SJSA1 (cell line): ENCODE results near the gene ETV7. TPM values are rescaled to one million over a fixed set of nuclear protein-coding genes. Genes with fewer than 3 reads are reported as not detected.

ENCODE experiments used
- DNase-seq, 2 experiments: peaks; one replicate each; pipeline ENCODE4 v3.0.0-alpha.2; 2015 to 2020; ENCODE audit warnings: low spot score in 2 of 2, low read depth in 1 of 2
- H3K27ac ChIP-seq: fragments of 250-450 bp; sonication (Bioruptor Pico); 2 replicates; pipeline ENCODE4 v1.5.1; 2020; ENCODE audit warnings: mild to moderate bottlenecking, moderate library complexity
- H3K27me3 ChIP-seq: fragments of 250-450 bp; sonication (Bioruptor Pico); replicated peaks from 2 replicates; pipeline ENCODE4 v1.5.1; 2020; ENCODE audit warnings: mild to moderate bottlenecking, moderate library complexity
- H3K36me3 ChIP-seq: fragments of 250-450 bp; sonication (Bioruptor Pico); 2 replicates; pipeline ENCODE4 v1.5.1; 2020; ENCODE audit warnings: mild to moderate bottlenecking
- H3K4me1 ChIP-seq: fragments of 250-450 bp; sonication (Bioruptor Pico); replicated peaks from 2 replicates; pipeline ENCODE4 v1.6.1; 2021; ENCODE audit warnings: mild to moderate bottlenecking
- H3K4me3 ChIP-seq: fragments of 250-450 bp; sonication (Bioruptor Pico); 2 replicates; pipeline ENCODE4 v1.5.1; 2020; ENCODE audit warnings: mild to moderate bottlenecking
- H3K9me3 ChIP-seq: fragments of 250-450 bp; sonication (Bioruptor Pico); replicated peaks from 2 replicates; pipeline ENCODE4 v1.5.1; 2020; ENCODE audit warnings: mild to moderate bottlenecking
- total RNA-seq: library from RNA; depleted of rRNA; stranded (reverse); fragments of >200 nt; shearing (Covaris generic); gene quantifications from 2 replicates; pipeline ENCODE4 v1.2.3, GENCODE V29; 2014

Gene ETV7
- total RNA-seq, 1 experiment from 2014 or later = 2.0 TPM

DNA sequence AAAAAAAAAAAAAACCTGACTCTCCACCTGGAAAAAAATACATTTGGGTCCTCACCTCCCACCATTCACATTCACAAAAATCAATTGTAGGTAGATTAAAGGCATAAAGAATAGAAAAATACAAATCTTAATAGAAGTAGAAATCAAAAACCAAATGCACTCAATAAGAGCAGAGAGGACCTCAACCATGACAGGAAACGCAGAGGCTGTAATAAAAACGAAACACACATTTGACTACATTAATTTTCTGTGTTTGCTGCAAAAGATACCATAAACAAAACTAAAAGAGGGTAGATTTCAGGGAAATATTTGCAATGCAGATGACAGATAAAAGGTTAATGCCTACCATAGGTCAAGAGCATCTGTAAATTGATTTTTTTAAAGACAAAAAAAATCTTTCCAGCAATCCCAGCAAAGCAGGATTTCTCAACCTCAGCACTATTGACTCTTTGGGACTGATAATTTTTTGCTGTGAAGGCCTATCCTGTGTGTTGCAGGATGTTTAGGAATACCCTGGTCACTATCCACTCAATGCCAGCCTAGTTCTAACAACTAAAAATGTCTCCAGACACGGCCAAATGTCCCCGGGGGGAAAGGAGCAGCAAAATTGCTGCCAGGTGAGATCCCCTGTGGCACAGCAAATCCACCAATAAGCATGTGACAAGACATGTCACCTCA, 9.1 kb downstream of the ETV7 start:
- Histone ChIP-seq H3K36me3 (no peaks in the 10 kb centered on the region), H3K27ac (no peak overlapping the region), H3K4me1 (0 out of 2 replicates have a peak, but pooled peaks cover 3% of the 10 kb centered on the region), H3K9me3 (no peaks in the 10 kb centered on the region), H3K4me3 (no peak overlapping the region), H3K27me3 (no peaks in the 10 kb centered on the region)
- no peak for DNase-seq

DNA sequence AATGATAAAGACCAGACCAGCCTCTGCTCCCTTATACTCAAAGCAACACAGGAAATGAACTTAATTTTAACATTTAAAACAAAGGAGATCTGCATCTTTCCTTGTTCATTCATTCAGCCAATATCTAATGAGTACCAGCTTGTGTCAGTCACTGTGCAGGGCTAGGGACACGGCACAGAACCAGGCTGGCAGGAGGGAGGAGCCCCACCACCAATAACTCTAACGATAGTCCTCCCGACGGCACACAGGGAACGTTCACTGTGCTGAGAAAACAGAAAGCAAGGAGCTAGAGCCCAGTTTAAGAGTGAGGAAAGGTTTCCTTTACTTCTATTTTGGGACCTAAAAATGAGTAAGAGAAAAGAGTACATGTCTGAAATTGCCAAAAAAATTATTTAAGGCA, 9.9 kb downstream of the ETV7 start:
- 0 out of 2 replicates have a peak, but pooled peaks cover 3% of the 10 kb centered on the region for H3K4me1 ChIP-seq
- no peaks in the 10 kb centered on the region for H3K9me3 ChIP-seq
- H3K27ac ChIP-seq = no peak overlapping the region
- no peak overlapping the region for H3K4me3 ChIP-seq
- DNase-seq = no peak
- H3K36me3 ChIP-seq = no peaks in the 10 kb centered on the region
- H3K27me3 ChIP-seq = no peaks in the 10 kb centered on the region

DNA sequence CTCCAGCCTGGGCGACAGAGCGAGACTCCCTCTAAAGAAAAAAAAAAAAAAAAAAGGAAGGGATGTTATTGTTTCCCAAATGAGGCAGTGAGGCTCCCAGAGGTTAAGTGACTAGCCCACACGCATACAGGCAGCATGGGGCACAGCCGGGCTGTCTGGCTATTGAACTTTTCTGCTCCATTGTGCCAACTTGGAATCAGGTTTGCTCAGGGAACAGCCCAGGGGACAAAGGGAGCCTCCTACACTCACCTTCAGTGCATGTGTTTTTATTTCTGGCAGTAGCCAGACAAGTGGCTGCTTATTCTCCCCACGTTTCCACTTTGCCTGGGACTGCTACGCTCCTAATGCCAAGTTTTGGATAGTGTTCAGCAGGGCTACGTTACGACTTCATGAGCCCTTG, 10.7 kb downstream of the ETV7 start:
- DNase-seq = no peak
- Histone ChIP-seq H3K4me1 (0 out of 2 replicates have a peak, but pooled peaks cover 2% of the 10 kb centered on the region), H3K36me3 (no peaks in the 10 kb centered on the region), H3K27me3 (no peaks in the 10 kb centered on the region), H3K9me3 (no peaks in the 10 kb centered on the region), H3K27ac (no peak overlapping the region), H3K4me3 (no peak overlapping the region)

DNA sequence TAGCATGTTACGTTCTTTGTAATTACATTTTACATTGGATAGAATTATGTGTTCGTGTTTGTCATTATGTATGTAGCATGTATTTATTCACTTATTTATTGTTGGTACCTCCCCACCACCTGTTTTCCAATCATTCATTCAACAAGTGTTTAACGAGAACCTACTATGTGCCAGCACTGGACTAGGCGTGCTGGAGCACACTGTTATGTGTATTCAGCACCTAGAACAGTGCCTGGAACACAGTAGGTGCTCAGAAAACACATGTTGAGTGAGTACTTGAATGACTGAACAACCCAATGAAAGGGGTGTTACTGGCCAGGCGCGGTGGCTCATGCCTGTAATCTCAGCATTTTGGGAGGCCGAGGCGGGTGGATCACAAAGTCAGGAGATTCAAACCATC, 11.3 kb downstream of the ETV7 start:
- Histone ChIP-seq H3K4me1 (no peaks in the 10 kb centered on the region), H3K36me3 (no peaks in the 10 kb centered on the region), H3K27me3 (no peaks in the 10 kb centered on the region), H3K9me3 (no peaks in the 10 kb centered on the region), H3K4me3 (no peak overlapping the region), H3K27ac (no peak overlapping the region)
- DNase-seq = no peak

DNA sequence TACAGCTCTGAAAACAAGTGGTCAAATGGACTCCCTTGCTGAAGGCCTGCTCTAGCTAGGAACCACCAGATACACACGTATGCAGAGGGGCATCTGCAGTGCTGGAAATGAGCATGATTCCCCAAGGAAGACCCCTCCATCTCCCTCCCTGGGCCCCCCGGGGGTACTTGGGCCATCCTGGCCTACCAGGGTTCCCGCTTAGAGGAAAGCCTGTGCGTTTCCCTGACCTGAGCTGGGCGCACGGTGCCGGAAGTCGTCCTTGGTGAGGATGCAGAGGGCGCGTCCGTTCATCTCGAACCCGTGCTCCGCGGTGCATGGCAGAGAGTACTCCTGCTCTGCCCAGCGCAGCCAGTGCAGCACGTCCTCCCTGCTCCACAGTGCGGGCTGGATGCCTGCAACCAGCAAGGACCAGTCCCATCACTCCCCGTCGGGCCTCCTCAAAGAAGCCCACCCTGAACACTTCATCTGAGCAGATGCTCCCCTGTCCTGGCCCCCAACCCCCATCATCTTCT, 11.8 kb downstream of the ETV7 start:
- no peaks in the 10 kb centered on the region for H3K4me1 ChIP-seq
- no peak overlapping the region for H3K27ac ChIP-seq
- H3K27me3 ChIP-seq = no peaks in the 10 kb centered on the region
- no peaks in the 10 kb centered on the region for H3K9me3 ChIP-seq
- no peak for DNase-seq
- no peaks in the 10 kb centered on the region for H3K36me3 ChIP-seq
- H3K4me3 ChIP-seq = no peak overlapping the region

DNA sequence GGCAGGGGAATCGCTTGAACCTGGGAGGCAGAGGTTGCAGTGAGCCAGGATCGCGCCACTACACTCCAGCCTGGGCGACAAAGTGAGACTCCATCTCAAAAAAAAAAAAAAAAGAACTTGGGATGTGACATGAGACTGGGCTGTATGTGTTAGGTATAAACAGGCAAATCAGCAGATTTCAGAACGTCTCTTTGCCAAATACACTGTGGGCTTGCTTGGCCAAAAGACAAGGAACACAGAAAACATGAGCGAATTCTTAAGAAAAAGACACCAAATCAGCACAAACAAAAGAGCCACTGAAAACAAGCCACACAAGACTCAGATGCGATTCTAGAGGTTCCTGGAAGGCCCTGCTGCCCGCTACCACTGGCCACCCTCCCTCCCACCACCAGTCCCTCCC, 12.5 kb downstream of the ETV7 start:
- Histone ChIP-seq H3K4me3 (no peak overlapping the region), H3K9me3 (no peaks in the 10 kb centered on the region), H3K27ac (no peak overlapping the region), H3K27me3 (no peaks in the 10 kb centered on the region), H3K4me1 (peaks cover 1% of the 10 kb centered on the region), H3K36me3 (no peaks in the 10 kb centered on the region)
- no peak for DNase-seq

DNA sequence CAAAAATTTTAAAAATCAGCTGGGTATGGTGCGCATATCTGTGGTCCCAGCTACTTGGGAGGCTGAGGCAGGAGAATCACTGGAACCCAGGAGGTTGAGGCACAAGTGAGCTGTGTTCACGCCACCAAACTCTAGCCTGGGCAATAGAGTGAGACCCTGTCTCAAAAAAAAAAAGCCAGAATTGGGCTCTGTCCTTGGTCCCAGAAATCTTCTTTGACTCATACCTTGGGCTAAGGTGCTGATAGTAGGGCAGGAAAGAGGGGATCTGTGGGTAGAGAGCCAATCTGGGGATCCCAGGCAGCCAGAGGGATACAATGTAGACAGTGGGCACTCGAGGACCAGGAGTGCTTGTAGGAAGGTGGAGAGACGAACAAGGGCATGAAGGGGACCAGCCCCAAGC, 13.3 kb downstream of the ETV7 start:
- no peaks in the 10 kb centered on the region for H3K9me3 ChIP-seq
- DNase-seq = no peak
- H3K4me3 ChIP-seq = no peak overlapping the region

DNA sequence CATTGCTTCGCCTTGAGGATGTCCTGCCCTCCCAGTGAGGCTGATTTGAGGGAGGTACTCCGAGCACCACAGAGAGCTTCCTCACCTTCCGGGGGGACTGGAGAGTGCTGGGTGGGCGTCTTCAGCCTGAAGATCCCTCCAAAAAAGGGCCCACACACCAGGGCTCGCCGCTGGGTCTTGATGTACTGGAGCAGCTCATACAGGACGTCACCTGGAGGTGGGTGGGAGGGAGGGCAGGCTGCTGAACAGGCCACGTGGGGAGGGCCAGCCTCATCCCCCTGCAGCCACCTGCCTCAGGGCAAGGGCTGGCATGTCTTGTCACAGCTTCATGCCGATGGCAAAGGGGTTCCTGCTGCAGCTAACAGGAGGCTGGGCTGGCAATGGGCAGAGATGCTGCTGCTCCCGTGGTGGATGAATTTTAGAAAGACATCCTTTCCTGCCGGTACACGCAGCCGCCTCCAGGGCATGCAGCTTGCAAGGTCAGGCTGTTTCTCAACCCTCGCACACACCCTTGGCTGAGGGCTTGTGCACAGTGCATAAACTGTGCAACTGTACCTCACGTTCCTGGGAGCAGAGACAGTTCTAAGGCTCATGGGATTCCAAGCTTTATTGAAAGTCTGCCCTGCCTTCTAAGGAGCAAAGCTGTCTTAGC, 14.0 kb downstream of the ETV7 start:
- Histone ChIP-seq H3K9me3 (no peaks in the 10 kb centered on the region), H3K27ac (no peak overlapping the region), H3K4me1 (peaks cover 11% of the 10 kb centered on the region), H3K4me3 (no peak overlapping the region), H3K27me3 (no peaks in the 10 kb centered on the region), H3K36me3 (no peaks in the 10 kb centered on the region)
- no peak for DNase-seq

More for the DNA sequence above, 13.3 kb downstream of the ETV7 start:
- H3K27ac ChIP-seq = no peak overlapping the region
- H3K36me3 ChIP-seq = no peaks in the 10 kb centered on the region
- H3K4me1 ChIP-seq = peaks cover 9% of the 10 kb centered on the region
- no peaks in the 10 kb centered on the region for H3K27me3 ChIP-seq

DNA sequence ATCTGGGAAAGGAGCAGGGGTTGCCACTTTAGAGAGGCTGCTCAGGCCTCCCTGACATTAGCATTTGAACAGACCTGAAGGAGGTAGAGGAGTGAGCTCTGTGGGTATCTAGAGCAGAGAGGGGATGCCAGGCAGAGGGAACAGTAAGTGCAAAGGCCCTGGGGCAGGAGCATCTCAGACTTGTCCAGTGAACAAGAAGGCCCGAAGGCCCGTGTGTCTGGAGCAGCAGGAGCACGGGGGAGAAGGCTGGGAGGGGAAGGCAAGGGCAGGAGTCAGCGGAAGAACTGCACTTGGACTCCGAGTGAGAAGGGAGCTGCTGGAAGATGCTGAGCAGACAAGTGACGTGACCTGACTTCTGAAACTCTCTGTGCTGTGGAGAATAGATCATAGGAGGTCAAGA, 15.4 kb downstream of the ETV7 start:
- Histone ChIP-seq H3K9me3 (no peaks in the 10 kb centered on the region), H3K27ac (no peak overlapping the region), H3K4me3 (no peak overlapping the region), H3K36me3 (no peaks in the 10 kb centered on the region), H3K27me3 (no peaks in the 10 kb centered on the region), H3K4me1 (peaks cover 11% of the 10 kb centered on the region)
- no peak for DNase-seq

DNA sequence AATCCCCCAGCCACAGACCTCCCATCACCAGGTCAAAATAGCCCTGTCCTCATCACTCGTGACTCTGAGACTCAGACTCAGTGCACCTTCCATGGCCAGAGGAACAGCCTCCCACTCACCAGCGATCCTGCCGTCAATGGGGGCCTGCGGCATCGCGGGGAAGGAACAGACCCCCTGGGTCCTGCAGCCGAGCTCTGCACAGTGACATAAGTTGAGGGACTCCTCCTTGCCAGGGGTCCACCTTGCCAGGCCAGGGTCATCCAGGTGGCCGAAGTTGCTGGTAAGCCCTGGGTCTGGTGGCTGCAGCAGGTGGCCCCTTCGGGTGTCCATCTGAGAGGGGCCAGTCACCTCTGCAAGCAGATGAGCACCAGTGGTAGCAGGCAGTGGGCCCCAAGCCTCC, 16.3 kb downstream of the ETV7 start:
- H3K36me3 ChIP-seq = no peaks in the 10 kb centered on the region
- H3K27ac ChIP-seq = no peak overlapping the region
- no peak overlapping the region for H3K4me3 ChIP-seq
- no peaks in the 10 kb centered on the region for H3K27me3 ChIP-seq
- no peak for DNase-seq
- peaks cover 11% of the 10 kb centered on the region for H3K4me1 ChIP-seq
- no peaks in the 10 kb centered on the region for H3K9me3 ChIP-seq

DNA sequence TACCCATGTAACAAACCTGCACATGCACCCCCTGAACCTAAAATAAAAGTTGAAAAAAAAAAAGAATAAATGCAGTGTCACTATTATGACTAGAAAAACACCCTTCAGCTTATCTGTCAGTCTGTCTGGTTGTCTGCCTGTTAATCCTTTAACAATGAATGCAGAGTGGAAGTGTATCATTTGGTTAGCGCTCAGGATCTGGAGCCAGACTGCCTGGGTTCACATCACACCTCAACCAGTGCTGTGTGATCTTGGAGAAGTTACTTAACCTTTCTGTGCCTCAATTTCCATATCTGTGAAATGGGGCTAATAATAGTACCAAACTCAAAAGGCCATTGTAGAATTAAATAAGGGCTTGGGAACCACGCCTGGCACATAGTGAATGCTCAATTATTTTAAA, 16.8 kb downstream of the ETV7 start:
- H3K4me3 ChIP-seq = no peak overlapping the region
- H3K27me3 ChIP-seq = no peaks in the 10 kb centered on the region
- no peaks in the 10 kb centered on the region for H3K36me3 ChIP-seq
- no peaks in the 10 kb centered on the region for H3K9me3 ChIP-seq
- no peak for DNase-seq
- no peak overlapping the region for H3K27ac ChIP-seq
- H3K4me1 ChIP-seq = peaks cover 11% of the 10 kb centered on the region

DNA sequence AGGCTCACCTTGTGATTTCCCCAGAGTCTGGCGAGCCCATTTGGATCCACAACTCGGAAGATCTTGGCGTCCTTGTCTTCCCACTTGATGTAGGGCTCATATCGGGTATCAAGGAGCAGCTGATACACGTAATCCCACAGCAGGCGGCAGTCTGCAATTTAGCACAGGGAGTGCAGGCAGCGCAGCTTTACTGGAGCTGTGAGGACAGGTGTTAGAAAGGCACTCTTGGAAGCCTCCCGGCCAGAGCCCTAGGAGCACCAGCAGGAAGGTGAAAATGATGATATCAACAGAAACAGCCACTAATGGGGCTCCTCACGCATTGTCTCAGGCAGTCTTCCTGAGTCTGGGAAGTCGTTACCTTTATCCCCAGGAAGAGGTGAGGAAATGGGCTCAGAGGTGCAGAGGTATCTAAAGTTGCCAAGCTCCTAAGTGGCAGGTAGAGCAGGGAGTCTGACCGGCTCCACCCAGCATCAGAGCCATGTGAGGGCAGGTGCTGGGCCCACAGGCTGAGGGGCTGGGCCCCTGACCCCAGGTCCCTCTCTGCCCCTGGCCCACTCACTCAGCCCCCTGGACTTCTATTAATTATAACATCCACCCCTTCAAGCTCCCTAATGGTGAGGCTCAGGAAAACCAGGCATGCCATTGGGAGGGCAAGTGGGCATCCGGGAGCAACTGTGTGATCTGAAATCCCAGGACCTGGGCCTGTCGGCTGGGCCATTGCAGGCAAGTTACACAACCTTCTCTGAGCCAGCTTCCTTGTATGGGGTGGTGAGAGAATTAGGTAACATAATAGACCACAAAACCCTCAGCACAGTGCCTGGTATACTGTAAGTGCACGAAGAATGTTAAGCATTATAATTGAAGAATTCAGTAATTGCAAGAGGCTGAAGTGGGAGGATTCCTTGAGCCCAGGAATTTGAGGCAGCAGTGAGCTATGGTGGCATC, 18.3 kb downstream of the ETV7 start:
- peak in 1 of 2 experiments; percentile 40 for DNase-seq
- Histone ChIP-seq H3K36me3 (no peaks in the 10 kb centered on the region), H3K9me3 (no peaks in the 10 kb centered on the region), H3K4me1 (peaks cover 17% of the 10 kb centered on the region), H3K4me3 (no peak overlapping the region), H3K27ac (no peak overlapping the region), H3K27me3 (no peaks in the 10 kb centered on the region)

DNA sequence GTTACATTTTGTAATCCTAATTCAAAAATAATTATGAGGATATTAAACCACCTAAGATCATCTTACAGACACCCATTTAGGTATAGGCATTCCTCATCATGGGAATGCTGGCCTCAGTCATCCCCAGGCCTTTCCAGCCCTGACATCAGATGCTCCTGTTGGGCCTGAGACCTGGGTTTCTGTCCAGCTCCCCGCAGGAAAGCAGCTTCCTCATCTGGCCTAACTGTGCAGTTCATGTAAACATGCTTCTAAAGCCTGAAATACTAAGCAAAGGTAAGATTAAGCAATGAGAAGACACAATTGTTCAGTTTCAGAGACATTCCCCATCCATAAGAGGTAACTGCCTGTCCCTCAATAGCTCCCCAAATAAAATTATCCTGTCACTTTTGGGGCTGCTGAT, 19.0 kb downstream of the ETV7 start:
- Histone ChIP-seq H3K9me3 (no peaks in the 10 kb centered on the region), H3K36me3 (no peaks in the 10 kb centered on the region), H3K27me3 (no peaks in the 10 kb centered on the region), H3K27ac (no peak overlapping the region), H3K4me1 (peaks cover 17% of the 10 kb centered on the region), H3K4me3 (no peak overlapping the region)
- DNase-seq = no peak

DNA sequence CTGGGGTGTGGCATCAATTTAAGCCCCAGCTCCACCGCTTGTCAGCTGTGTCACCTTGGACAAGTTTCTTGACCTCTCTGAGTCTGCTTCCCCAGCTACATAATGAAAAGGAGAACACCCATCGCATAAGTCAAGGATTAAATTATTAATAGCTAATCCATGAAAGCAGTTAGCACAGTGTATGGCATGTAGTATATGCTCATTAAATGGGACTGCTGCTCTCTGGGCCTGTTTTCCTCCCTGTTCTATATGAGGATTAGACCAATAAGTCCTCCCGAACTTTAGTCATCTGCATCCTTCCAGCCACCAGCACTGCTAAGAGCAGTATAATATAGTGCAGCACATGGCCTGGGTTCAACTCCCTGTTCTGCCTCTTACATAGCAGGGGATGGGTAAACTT, 19.7 kb downstream of the ETV7 start:
- H3K9me3 ChIP-seq = no peaks in the 10 kb centered on the region
- peaks cover 17% of the 10 kb centered on the region for H3K4me1 ChIP-seq
- H3K36me3 ChIP-seq = no peaks in the 10 kb centered on the region
- no peak overlapping the region for H3K4me3 ChIP-seq
- no peak overlapping the region for H3K27ac ChIP-seq
- no peak for DNase-seq
- no peaks in the 10 kb centered on the region for H3K27me3 ChIP-seq
